Measurements from ENCODE around the gene ABHD14A. TPM values are rescaled to one million over a fixed set of nuclear protein-coding genes. Genes with fewer than 3 reads are reported as not detected.

The ABHD14A gene
- total and polyA plus RNA-seq, 5 donors from 2014 or later = 12.7 to 137 (median 93.2) TPM

GRCh38 chr3:51961602-51962569 lies 13.0 kb upstream of the ABHD14A start:
- DNase-seq (no peak), ATAC-seq (ENCODE audit: low read depth in 2 of 2) (no peak)
- H3K9me3 Mint-ChIP-seq = no peaks in the 10 kb centered on the region
- peaks cover 0 to 20% (median 8%) of the 10 kb centered on the region in 4 donors for H3K4me1 Mint-ChIP-seq
- Histone ChIP-seq H3K36me3 (ENCODE audit: control insufficient read depth, insufficient read depth, low read length) (no peaks in the 10 kb centered on the region), H3K4me3 (ENCODE audit: low read depth, low read length) (no peak overlapping the region), H3K27ac (ENCODE audit: insufficient read depth, low read length, poor library complexity, severe bottlenecking) (no peak overlapping the region), H3K4me1 (ENCODE audit: control insufficient read depth, insufficient read depth, low read length, poor library complexity, severe bottlenecking) (peaks cover 12% of the 10 kb centered on the region), H3K27me3 (ENCODE audit: control insufficient read depth, insufficient read depth, low read length) (no peaks in the 10 kb centered on the region), H3K9me3 (ENCODE audit: control insufficient read depth in 2 of 2, low read length in 2 of 2) (no peaks in the 10 kb centered on the region)
- H3K4me3 Mint-ChIP-seq = peak overlapping the region in 1 of 4 donors; percentile 38
- H3K36me3 Mint-ChIP-seq = peaks cover 4% of the 10 kb centered on the region
- H3K27ac Mint-ChIP-seq = peak overlapping the region in 1 of 3 donors; percentile 42
- H3K27me3 Mint-ChIP-seq = peaks cover 8% of the 10 kb centered on the region

GRCh38 chr3:51962854-51963530 lies 11.9 kb upstream of the ABHD14A start:
- Mint-ChIP-seq H3K4me3 (no peak overlapping the region), H3K9me3 (no peaks in the 10 kb centered on the region), H3K27me3 (peaks cover 5% of the 10 kb centered on the region), H3K27ac (no peak overlapping the region), H3K36me3 (peaks cover 4% of the 10 kb centered on the region), H3K4me1 (peaks cover 0 to 23% (median 8%) of the 10 kb centered on the region in 4 donors)
- Histone ChIP-seq H3K27ac (ENCODE audit: insufficient read depth, low read length, poor library complexity, severe bottlenecking) (no peak overlapping the region), H3K27me3 (ENCODE audit: control insufficient read depth, insufficient read depth, low read length) (no peaks in the 10 kb centered on the region), H3K9me3 (ENCODE audit: control insufficient read depth in 2 of 2, low read length in 2 of 2) (no peaks in the 10 kb centered on the region), H3K36me3 (ENCODE audit: control insufficient read depth, insufficient read depth, low read length) (no peaks in the 10 kb centered on the region), H3K4me1 (ENCODE audit: control insufficient read depth, insufficient read depth, low read length, poor library complexity, severe bottlenecking) (peaks cover 18% of the 10 kb centered on the region), H3K4me3 (ENCODE audit: low read depth, low read length) (no peak overlapping the region)
- no peak for DNase-seq
- ATAC-seq (ENCODE audit: low read depth in 2 of 2) = no peak

GRCh38 chr3:51963951-51964451 lies 10.9 kb upstream of the ABHD14A start:
- Histone ChIP-seq H3K27me3 (ENCODE audit: control insufficient read depth, insufficient read depth, low read length) (no peaks in the 10 kb centered on the region), H3K36me3 (ENCODE audit: control insufficient read depth, insufficient read depth, low read length) (no peaks in the 10 kb centered on the region), H3K9me3 (ENCODE audit: control insufficient read depth in 2 of 2, low read length in 2 of 2) (no peaks in the 10 kb centered on the region), H3K4me1 (ENCODE audit: control insufficient read depth, insufficient read depth, low read length, poor library complexity, severe bottlenecking) (peaks cover 22% of the 10 kb centered on the region), H3K4me3 (ENCODE audit: low read depth, low read length) (no peak overlapping the region), H3K27ac (ENCODE audit: insufficient read depth, low read length, poor library complexity, severe bottlenecking) (no peak overlapping the region)
- no peak overlapping the region for H3K27ac Mint-ChIP-seq
- H3K4me3 Mint-ChIP-seq = peak overlapping the region in 1 of 4 donors; percentile 32
- ATAC-seq (ENCODE audit: low read depth in 2 of 2) (no peak), DNase-seq (no peak)
- peaks cover 0 to 33% (median 9%) of the 10 kb centered on the region in 4 donors for H3K4me1 Mint-ChIP-seq
- no peaks in the 10 kb centered on the region for H3K36me3 Mint-ChIP-seq
- no peaks in the 10 kb centered on the region for H3K9me3 Mint-ChIP-seq
- no peaks in the 10 kb centered on the region for H3K27me3 Mint-ChIP-seq

GRCh38 chr3:51964521-51964920 lies 10.3 kb upstream of the ABHD14A start:
- Histone ChIP-seq H3K4me3 (ENCODE audit: low read depth, low read length) (no peak overlapping the region), H3K36me3 (ENCODE audit: control insufficient read depth, insufficient read depth, low read length) (no peaks in the 10 kb centered on the region), H3K4me1 (ENCODE audit: control insufficient read depth, insufficient read depth, low read length, poor library complexity, severe bottlenecking) (peaks cover 22% of the 10 kb centered on the region), H3K27ac (ENCODE audit: insufficient read depth, low read length, poor library complexity, severe bottlenecking) (no peak overlapping the region), H3K27me3 (ENCODE audit: control insufficient read depth, insufficient read depth, low read length) (no peaks in the 10 kb centered on the region), H3K9me3 (ENCODE audit: control insufficient read depth in 2 of 2, low read length in 2 of 2) (no peaks in the 10 kb centered on the region)
- Mint-ChIP-seq H3K4me1 (peaks cover 0 to 34% (median 10%) of the 10 kb centered on the region in 4 donors), H3K9me3 (no peaks in the 10 kb centered on the region), H3K27ac (peak overlapping the region in 1 of 3 donors; percentile 65), H3K4me3 (peak overlapping the region in 2 of 4 donors; percentile 32 to 61), H3K36me3 (no peaks in the 10 kb centered on the region), H3K27me3 (no peaks in the 10 kb centered on the region)
- ATAC-seq (ENCODE audit: low read depth in 2 of 2) (no peak), DNase-seq (no peak)

GRCh38 chr3:51966016-51966415 lies 8.8 kb upstream of the ABHD14A start:
- Histone ChIP-seq H3K9me3 (ENCODE audit: control insufficient read depth in 2 of 2, low read length in 2 of 2) (no peaks in the 10 kb centered on the region), H3K27ac (ENCODE audit: insufficient read depth, low read length, poor library complexity, severe bottlenecking) (no peak overlapping the region), H3K27me3 (ENCODE audit: control insufficient read depth, insufficient read depth, low read length) (no peaks in the 10 kb centered on the region), H3K36me3 (ENCODE audit: control insufficient read depth, insufficient read depth, low read length) (no peaks in the 10 kb centered on the region), H3K4me1 (ENCODE audit: control insufficient read depth, insufficient read depth, low read length, poor library complexity, severe bottlenecking) (peaks cover 22% of the 10 kb centered on the region), H3K4me3 (ENCODE audit: low read depth, low read length) (no peak overlapping the region)
- DNase-seq = no peak
- H3K27me3 Mint-ChIP-seq = no peaks in the 10 kb centered on the region
- no peak for ATAC-seq (ENCODE audit: low read depth in 2 of 2)
- no peaks in the 10 kb centered on the region for H3K36me3 Mint-ChIP-seq
- H3K27ac Mint-ChIP-seq = peak overlapping the region in 1 of 3 donors; percentile 46
- peaks cover 0 to 43% (median 12%) of the 10 kb centered on the region in 4 donors for H3K4me1 Mint-ChIP-seq
- H3K9me3 Mint-ChIP-seq = no peaks in the 10 kb centered on the region
- H3K4me3 Mint-ChIP-seq = peak overlapping the region; percentile 36 to 94 (median 79)

GRCh38 chr3:51966486-51966885 lies 8.4 kb upstream of the ABHD14A start:
- H3K27me3 ChIP-seq (ENCODE audit: control insufficient read depth, insufficient read depth, low read length) = no peaks in the 10 kb centered on the region
- H3K9me3 Mint-ChIP-seq = no peaks in the 10 kb centered on the region
- no peaks in the 10 kb centered on the region for H3K9me3 ChIP-seq (ENCODE audit: control insufficient read depth in 2 of 2, low read length in 2 of 2)
- no peaks in the 10 kb centered on the region for H3K36me3 ChIP-seq (ENCODE audit: control insufficient read depth, insufficient read depth, low read length)
- no peaks in the 10 kb centered on the region for H3K27me3 Mint-ChIP-seq
- ATAC-seq (ENCODE audit: low read depth in 2 of 2) = no peak
- peaks cover 22% of the 10 kb centered on the region for H3K4me1 ChIP-seq (ENCODE audit: control insufficient read depth, insufficient read depth, low read length, poor library complexity, severe bottlenecking)
- no peak for DNase-seq
- no peak overlapping the region for H3K27ac ChIP-seq (ENCODE audit: insufficient read depth, low read length, poor library complexity, severe bottlenecking)
- peak overlapping the region; percentile 59 for H3K4me3 ChIP-seq (ENCODE audit: low read depth, low read length)
- H3K4me1 Mint-ChIP-seq = peaks cover 0 to 47% (median 14%) of the 10 kb centered on the region in 4 donors
- peak overlapping the region; percentile 56 to 77 (median 65) for H3K27ac Mint-ChIP-seq
- no peaks in the 10 kb centered on the region for H3K36me3 Mint-ChIP-seq
- H3K4me3 Mint-ChIP-seq = peak overlapping the region; percentile 82 to 88 (median 86)

GRCh38 chr3:51966922-51967383 lies 7.9 kb upstream of the ABHD14A start:
- peak overlapping the region; percentile 59 for H3K4me3 ChIP-seq (ENCODE audit: low read depth, low read length)
- Mint-ChIP-seq H3K27ac (peak overlapping the region; percentile 56 to 77 (median 65)), H3K4me3 (peak overlapping the region; percentile 82 to 88 (median 86)), H3K4me1 (peaks cover 0 to 47% (median 14%) of the 10 kb centered on the region in 4 donors), H3K27me3 (no peaks in the 10 kb centered on the region), H3K36me3 (no peaks in the 10 kb centered on the region), H3K9me3 (no peaks in the 10 kb centered on the region)
- ATAC-seq (ENCODE audit: low read depth in 2 of 2) = peak; percentile 53 to 71
- no peaks in the 10 kb centered on the region for H3K36me3 ChIP-seq (ENCODE audit: control insufficient read depth, insufficient read depth, low read length)
- no peak overlapping the region for H3K27ac ChIP-seq (ENCODE audit: insufficient read depth, low read length, poor library complexity, severe bottlenecking)
- DNase-seq = peak in 1 of 3 donors; percentile 25
- no peaks in the 10 kb centered on the region for H3K27me3 ChIP-seq (ENCODE audit: control insufficient read depth, insufficient read depth, low read length)
- H3K9me3 ChIP-seq (ENCODE audit: control insufficient read depth in 2 of 2, low read length in 2 of 2) = no peaks in the 10 kb centered on the region
- H3K4me1 ChIP-seq (ENCODE audit: control insufficient read depth, insufficient read depth, low read length, poor library complexity, severe bottlenecking) = peaks cover 22% of the 10 kb centered on the region
